Uterus (tissue), 4 donors: ENCODE measurements around the gene EIF6. TPM values are rescaled to one million over a fixed set of nuclear protein-coding genes. Genes with fewer than 3 reads are reported as not detected.

Experiments
- DNase-seq, 2 donors: peaks; one replicate each; pipeline ENCODE4 v3.0.0-alpha.2; 2019 to 2020
- H3K27ac ChIP-seq, 2 donors: fragments of 200-600 bp; sonication (generic); 1 replicate in 1 of 2; 2 replicates in 1 of 2; pipeline ENCODE4 v1.5.1; 2016 to 2018
- H3K27me3 ChIP-seq, 2 donors: fragments of 200-600 bp; sonication (generic); one replicate each; pipeline ENCODE4 v1.5.1; 2018 to 2019; ENCODE audit warnings: control low read depth in 1 of 2
- H3K36me3 ChIP-seq, 2 donors: fragments of 200-600 bp; sonication (generic); one replicate each; pipeline ENCODE4 v1.5.1; 2019; ENCODE audit warnings: control low read depth in 1 of 2
- H3K4me1 ChIP-seq, 2 donors: fragments of 200-600 bp; sonication (generic); one replicate each; pipeline ENCODE4 v1.5.1; 2018 to 2019; ENCODE audit warnings: control low read depth in 1 of 2
- H3K4me3 ChIP-seq, 2 donors: fragments of 200-600 bp; sonication (generic); 1 replicate in 1 of 2; 2 replicates in 1 of 2; pipeline ENCODE4 v1.5.1; 2018 to 2019; ENCODE audit warnings: mild to moderate bottlenecking in 1 of 2
- H3K9me3 ChIP-seq, 2 donors: fragments of 200-600 bp; sonication (generic); one replicate each; pipeline ENCODE4 v1.5.1; 2019; ENCODE audit warnings: control low read depth in 1 of 2
- CTCF ChIP-seq, 4 experiments: fragments of 200-600 bp in 2 of 4; fragments of 450-650 bp in 2 of 4; sonication (generic) in 2 of 4; IDR thresholded peaks; one replicate each; pipeline ENCODE4 v1.5.1; 2016 to 2019; ENCODE audit warnings: antibody characterized with exemption in 4 of 4, mild to moderate bottlenecking in 2 of 4, moderate library complexity in 1 of 4
- POLR2A ChIP-seq, 2 donors: fragments of 450-650 bp; IDR thresholded peaks; one replicate each; pipeline ENCODE4 v1.6.1; 2016; ENCODE audit warnings: antibody characterized with exemption in 2 of 2, mild to moderate bottlenecking in 1 of 2, moderate library complexity in 1 of 2
- intact Hi-C: fragments of 100-400 bp; cut with DNase I; formaldehyde crosslinking; loops from one replicate; pipeline ENCODE4 v1.15.1; 2023; ENCODE audit warnings: low total_unique reads
- total RNA-seq, 4 donors: library from RNA; depleted of rRNA in 3 of 4; stranded (reverse); fragments of >200 nt in 3 of 4; gene quantifications; one replicate each; pipeline versions ENCODE4 v1.1.0 to v1.2.4, GENCODE V29; 2014 to 2023
- donor health status: DM: yes; HTN: yes; CAD: no.

Gene EIF6
- total RNA-seq, 4 donors from 2014 or later, result 33.8 to 80.9 (median 66.8) TPM

- Histone ChIP-seq H3K4me1 (peaks cover 7 to 9% of the 10 kb centered on the region in 2 donors), H3K36me3 (no peaks in the 10 kb centered on the region), H3K4me3 (peak overlapping the region; percentile 71 to 76), H3K27ac (peak overlapping the region; percentile 75 to 84), H3K27me3 (no peaks in the 10 kb centered on the region), H3K9me3 (no peaks in the 10 kb centered on the region)
- no peak for DNase-seq
- TF ChIP-seq CTCF (IDR thresholded peaks at IDR 0.05) (no peak), POLR2A (IDR thresholded peaks at IDR 0.05) (no peak)
- intact Hi-C loops, result no loop called here
Observed at GRCh38 chr20:35284992-35285805, 627 bp upstream of the EIF6 start.

GRCh38 chr20:35283441-35284266 is 918 bp downstream of the EIF6 start:
- peaks cover 7 to 9% of the 10 kb centered on the region in 2 donors for H3K4me1 ChIP-seq
- DNase-seq, result no peak
- intact Hi-C loops, result no loop called here
- TF ChIP-seq CTCF (IDR thresholded peaks at IDR 0.05), result no peak
- TF ChIP-seq POLR2A (IDR thresholded peaks at IDR 0.05), result no peak
- H3K27ac ChIP-seq, result peak overlapping the region; percentile 75 to 84
- no peaks in the 10 kb centered on the region for H3K27me3 ChIP-seq
- peak overlapping the region; percentile 71 to 76 for H3K4me3 ChIP-seq
- H3K36me3 ChIP-seq, result no peaks in the 10 kb centered on the region
- no peaks in the 10 kb centered on the region for H3K9me3 ChIP-seq

DNA sequence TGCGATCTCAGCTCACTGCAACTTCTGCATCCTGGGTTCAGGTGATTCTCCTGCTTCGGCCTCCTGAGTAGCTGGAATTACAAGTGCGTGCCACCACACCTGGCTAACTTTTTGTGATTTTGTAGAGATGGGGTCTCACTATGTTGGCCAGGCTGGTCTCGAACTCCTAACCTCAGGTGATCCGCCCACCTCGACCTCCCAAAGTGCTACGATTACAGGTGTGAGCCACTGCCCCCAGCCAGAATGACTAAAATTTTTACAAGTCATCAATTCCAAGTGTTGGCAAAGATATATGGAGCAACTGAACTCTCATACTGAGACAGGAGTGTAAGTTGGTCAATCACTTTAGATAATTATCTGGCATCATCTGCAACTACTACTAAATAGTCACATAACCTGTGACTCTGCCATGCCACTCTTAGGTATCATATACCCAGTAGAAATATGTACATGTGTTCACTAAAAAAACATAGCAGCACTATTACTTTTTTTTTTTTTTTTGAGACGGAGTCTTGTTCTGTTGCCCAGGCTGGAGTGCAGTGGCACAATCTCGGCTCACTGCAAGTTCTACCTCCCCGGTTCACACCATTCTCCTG is 3.0 kb downstream of the EIF6 start:
- Histone ChIP-seq H3K27me3 (no peaks in the 10 kb centered on the region), H3K4me3 (no peak overlapping the region), H3K4me1 (peaks cover 7 to 15% of the 10 kb centered on the region in 2 donors), H3K36me3 (no peaks in the 10 kb centered on the region), H3K27ac (no peak overlapping the region), H3K9me3 (no peaks in the 10 kb centered on the region)
- intact Hi-C loops, result no loop called here
- TF ChIP-seq POLR2A (IDR thresholded peaks at IDR 0.05), result no peak
- TF ChIP-seq CTCF (IDR thresholded peaks at IDR 0.05), result no peak
- no peak for DNase-seq

DNA sequence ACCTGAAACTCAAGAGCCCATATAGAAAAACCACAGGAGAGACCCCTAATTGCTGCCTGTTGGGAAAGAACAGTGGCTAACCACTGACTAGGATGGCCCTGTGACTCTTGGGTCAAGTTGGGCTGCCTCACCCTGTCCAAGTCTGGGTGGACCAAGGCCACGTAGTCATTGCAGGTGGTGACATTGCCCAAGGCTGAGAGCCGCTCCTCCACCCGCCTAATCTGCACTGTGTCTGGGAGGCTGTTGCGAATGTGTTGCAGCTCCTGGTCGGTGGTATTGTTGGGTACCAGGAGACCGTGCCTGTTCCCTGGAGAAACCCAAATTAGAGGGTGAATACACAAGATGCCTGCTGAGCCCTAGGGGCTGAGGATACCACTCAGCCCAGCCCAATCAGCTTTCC is 4.0 kb downstream of the EIF6 start:
- Histone ChIP-seq H3K4me3 (no peak overlapping the region), H3K27me3 (no peaks in the 10 kb centered on the region), H3K36me3 (no peaks in the 10 kb centered on the region), H3K9me3 (no peaks in the 10 kb centered on the region), H3K4me1 (peaks cover 7 to 22% of the 10 kb centered on the region in 2 donors), H3K27ac (no peak overlapping the region)
- TF ChIP-seq POLR2A (IDR thresholded peaks at IDR 0.05), result no peak
- TF ChIP-seq CTCF (IDR thresholded peaks at IDR 0.05), result no peak
- no peak for DNase-seq
- intact Hi-C loops, result no loop called here
